T-helper 2 cell (primary cell): ENCODE results near the gene OR2V2.

Experiments
- DNase-seq, 5 experiments: peaks; one replicate each; pipeline versions ENCODE4 v3.0.0 to v3.0.0-alpha.2; 2012 to 2022

OR2V2 gene

DNA sequence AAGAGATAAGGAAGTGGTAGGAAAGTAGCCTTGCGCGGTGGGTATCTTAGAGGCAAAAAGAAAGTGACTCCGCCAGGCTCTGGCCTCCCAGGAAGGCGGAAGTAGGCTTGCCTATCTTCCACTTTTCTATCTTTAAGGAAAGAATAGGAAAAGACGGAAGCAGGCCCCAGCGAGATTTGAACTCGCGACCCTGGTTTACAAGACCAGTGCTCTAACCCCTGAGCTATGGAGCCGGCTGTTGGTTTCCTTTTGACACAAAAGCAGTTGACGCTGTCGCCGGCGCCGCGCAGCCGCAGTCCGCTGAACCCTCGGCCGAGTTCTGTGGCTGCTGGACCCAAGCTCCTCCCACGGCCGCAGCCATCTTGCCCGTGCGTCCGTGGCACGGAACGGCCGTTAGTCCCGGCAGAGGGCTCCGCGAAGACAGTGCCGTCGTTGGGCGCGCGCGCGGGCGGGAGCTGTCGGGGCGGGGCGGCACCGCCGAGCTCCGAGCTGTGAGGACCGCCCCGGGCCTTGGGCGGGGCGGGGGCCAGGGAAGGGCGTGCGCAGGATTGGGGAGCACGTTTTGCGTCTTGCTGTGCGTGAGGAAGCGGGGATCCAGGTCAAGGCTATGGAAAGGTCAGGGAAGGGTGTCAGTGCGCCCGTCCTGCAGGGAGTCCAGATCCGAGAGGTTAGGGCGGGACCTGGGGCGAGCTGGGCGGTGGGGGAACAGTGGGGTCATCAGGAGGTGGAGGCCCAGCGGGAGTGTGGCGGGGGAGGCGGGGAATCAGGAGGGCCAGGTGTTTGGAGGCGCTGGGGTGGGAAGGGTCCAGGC lies 44.3 kb downstream of the OR2V2 start:
- DNase-seq, result peak; percentile 91 to 96 (median 93)

DNA sequence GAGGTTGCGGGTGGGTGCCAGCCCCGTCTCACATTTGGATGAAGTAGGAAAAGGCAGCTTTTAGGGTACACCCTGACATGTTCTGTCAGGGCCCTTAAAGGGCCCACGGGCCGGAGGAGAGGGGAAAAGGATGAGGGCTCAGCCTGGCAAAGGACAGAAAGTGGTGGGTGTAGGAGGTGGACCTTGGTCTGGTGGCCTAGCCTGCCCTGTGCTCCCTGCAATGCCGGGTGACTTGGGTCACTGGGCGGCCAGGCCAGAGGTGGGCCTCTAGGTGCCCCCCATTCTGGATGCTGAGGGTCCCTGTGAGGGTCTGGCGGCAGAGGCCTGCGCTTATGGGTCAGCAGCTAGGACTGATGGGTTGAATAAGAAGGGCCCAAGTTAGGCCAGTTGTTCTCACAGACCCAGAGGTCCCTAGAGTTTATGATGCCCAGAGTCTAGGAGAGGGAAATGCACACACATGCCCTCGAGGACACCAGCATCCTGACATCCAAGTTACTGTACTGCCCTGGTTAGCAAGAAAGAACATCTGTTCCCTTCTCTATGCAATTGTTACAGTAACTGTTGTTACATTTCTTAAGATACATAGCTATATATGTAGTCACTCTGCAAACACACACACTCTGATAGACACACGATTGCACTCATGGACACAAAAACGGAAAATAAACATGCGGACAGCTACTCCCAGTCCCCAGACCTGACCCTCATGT lies 45.1 kb downstream of the OR2V2 start:
- no peak for DNase-seq

DNA sequence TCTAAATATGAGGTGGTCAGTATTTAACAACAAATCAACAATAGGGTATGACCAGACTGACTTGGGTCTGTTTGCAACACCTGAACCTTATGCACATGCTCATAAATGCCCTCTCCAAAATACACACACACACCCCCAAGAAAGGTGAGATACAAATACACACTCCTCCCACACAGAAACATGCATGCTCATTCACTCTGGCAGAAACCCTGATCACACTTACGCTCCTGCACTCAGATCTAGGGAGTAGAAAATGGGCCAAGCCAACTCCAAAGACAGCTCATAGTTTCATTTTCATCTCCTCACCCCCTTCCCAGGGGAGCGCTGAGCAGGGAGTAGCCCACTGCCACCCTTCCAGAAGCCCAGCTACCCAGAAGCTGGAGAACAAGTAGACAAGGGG lies 46.3 kb downstream of the OR2V2 start:
- no peak for DNase-seq

DNA sequence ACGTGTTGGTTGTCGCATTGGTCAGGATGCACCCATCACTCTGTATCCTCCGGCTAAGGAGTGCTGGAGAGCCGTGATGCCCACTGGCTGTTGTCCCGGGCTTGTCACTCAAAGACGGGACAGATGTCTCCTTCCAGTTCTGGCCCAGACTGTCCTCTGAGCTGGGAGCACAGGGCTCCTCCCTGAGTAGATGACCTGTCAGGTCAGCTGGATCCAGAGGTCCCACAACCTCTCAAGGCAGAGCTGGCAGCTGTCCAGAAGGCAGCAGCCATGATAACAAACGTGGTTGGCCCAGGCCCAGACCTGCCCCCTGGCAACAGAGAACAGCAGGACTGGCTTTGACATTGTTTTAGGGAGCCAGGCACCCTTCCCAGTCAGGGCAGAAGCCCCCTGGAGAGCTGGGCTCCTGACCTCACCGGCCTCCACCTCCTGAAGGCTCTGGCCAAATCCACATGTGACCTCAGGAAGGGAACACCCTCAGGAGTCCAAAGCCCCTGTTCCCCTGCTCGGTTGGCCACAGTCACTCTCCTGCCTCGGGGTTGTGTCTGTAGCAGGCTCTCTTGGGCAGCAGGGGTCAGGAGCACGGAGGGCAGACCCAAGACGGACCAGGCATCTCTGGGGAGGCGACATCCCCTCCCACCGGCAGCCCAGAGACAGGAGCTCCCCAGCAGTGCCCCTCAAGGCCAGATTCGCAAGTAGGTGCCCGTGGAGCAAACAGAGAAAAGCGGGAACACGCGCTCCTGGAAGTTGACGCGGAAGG lies 47.3 kb downstream of the OR2V2 start:
- no peak for DNase-seq

DNA sequence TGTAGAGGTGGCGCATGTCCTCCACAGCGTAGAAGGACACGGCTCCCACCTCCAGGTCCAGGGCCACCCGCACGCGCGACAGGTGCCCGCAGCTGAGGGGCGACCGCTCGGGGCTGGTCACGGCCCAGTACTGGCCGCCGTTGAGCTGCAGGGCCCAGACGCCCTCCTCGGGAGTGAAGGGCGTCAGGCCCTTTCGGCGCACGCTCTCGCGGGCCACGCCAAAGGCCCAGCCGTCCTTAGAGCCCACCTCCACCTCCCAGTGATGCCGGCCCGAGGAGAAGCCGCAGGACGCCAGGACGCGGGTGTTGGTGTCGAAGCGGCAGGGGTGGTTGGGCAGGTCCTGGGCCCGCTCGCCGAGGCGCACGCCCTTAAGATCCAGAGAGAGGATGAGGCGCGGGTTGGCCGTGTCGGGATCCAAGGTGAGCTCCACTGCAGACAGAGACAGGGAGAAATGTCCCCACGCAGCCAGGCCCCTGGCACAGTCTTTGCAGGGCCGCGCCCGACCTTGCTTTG lies 47.9 kb downstream of the OR2V2 start:
- no peak for DNase-seq

DNA sequence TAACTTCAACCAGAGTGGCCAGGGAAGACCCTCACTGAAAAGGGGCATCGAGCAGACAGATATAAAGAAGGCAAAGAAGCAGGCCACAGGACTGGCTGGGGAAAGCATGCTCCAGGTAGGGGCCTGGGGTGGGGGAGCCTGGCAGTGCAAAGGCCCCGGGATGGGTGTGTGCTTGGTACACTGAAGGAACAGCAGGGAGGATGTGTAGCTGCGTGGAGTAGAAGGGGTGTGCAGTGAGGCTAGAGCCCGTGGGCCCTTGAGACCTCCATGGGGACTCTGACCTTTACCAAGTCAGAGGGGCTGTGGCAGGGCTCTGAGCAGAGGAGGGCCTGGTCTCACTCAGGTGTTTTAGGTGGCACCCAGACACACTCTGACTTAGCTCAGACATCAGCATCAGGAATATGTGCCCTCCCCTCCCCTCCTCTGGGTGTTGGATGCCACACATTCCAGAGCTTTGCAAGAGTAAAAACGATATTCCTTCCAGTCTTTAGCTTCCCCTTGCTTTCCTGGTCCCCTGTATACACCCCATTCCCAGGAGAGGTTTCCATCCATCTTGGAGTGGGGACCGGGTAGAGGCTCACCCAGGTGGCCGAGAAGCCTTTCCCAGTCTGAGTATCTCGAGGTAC lies 50.1 kb downstream of the OR2V2 start:
- DNase-seq, result no peak

DNA sequence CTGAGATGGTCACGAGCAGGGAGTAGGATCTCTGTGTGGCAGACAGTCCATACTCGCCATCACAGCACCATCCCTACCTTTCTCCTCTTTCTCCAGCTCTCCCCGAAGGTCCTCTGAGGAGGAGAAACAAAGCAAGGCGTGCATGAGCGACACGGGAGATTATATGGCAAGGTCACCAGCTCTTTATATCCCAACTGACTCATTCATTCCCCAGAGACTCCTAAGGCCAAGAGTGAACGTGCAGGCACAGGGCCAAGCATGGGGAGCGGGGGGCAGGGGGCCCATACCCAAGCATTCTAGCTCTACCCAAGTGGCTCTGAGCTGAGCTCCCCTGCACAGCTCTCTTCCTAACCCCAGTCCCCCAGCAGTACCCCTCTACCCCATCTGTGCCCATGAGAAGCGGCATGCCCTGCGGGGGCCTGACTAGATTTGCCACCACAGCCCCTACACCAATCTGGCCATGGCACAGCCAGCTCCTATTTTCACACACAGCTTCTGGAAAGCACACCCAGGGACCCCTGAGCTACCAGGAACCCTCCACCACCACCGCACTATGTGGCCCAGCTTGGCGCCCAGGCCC lies 50.8 kb downstream of the OR2V2 start:
- no peak for DNase-seq

DNA sequence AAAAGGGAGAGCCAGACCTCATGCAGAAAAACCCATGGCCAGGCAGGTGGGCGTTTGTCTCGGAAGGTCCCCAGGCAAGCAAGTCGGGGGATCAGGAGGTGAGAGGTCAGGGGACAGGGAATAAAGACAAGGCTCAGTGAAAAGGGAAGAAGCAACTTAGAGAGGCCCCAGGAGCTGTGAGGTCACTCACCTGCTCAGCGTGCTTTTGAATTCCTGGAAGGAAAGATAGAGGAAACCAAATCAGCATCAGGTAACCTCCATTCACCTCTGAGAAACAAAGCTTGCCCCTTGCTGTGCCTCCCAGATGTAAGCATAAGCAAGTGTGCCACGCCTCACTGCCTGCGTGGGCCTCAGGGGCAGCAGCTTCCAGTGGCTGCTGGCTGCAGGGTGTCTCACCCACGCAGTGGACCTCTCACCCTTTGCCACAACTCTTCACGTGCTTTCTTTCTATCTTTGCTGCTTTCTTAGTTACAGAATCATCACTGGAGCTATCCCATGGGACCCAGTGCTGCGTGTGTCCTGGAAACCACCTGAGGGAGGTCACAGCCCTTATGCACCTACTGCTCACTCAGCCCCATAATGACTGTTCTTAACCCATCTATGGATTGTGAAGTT lies 51.6 kb downstream of the OR2V2 start:
- DNase-seq, result no peak

DNA sequence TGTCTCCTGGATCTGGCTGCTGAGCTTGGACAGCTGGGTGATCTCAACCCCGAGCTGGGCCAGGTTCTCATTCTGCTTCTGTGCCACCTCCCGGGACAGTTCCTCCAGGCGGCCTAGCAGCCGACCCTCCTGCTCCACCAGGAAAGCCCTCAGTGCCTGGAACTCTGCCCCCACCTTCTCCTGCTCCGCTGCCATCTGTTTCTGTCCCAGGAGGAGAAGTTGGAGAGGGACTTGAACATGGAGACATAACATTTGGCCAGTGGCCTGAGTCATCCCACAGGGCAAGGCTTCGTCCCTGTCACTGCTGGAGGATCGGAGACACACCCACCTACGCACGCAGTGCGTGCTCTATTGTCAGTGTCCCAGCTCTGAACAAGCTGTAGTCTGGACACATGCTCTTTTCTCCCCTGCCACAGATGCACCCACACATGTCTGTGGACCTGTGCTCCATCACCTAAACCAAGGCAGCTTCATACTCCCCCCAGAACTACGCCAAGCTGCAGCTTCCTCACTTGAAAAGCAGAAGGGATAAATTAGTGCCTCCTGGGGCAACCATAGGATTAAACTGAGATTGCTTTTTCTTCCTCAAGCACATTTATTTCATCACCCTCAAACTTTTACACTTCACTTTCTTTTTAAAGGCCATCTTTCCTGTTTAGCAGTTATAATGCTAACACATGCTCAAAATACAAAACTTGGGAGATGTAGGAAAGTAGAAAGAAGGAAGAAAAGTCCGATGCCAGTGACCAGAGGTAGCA lies 52.7 kb downstream of the OR2V2 start:
- DNase-seq, result no peak

DNA sequence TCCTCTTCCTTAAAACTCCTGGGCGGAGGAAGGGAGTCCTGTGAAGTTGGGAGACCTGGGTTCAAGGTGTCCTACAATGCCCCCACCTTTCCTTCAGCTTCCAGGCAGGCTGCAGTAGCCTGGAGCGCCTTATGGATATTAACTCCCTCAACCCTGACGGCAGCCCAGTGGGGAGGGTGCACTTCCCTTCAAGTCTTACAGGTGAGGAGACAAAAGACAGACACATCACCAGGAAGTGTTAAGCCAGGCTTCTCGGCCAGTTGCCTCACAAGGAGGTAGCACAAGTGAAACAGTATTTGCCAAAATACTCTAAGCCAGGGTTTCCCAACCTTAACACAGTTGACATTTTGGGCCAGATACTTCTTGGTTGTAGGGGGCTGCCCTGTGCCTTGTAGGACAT lies 53.4 kb downstream of the OR2V2 start:
- DNase-seq, result no peak

DNA sequence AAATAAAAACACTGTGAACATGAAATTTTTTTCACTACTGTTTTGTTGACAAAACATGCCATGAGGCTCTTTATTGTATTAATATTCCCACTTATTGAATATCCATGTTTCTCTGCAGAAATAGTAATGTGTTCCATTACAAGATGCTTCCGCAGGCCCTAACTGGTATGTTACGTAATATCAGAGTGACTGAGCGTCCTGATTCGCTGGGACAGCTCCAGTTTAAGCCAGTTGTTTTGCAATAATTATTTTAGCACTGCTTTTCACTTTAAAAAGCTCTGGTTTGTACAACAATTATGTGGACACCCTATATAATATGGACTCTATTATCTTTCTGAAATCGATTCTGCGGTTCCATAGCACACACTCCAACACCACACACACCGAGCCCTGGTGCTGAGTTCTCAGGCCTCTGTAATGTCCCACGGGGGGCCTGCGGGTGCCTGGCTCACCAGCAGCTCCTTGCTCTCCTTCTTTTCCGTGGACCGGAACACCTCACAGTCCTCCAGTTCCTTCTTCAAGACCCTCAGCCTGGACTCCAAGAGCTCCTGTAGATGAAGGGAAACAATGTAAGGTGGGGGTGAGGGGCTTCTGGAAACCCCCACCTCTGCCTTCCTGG lies 55.8 kb downstream of the OR2V2 start:
- DNase-seq, result no peak

DNA sequence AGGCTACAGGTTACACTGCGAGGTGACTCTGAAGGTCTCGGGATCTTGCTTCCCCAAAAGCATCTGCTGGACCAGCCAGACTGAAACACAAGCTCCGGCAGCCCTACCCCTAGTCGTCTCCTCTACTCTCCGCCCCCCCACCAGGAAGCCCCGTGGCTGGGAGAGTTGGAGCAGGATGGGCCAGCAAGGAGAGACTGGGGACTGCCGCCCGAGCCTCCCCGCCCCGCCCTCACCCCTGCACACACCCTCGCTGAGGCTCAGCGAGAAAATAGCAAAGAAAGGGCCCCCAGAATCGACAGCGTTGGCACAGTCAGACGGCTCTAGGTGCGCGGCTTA lies 56.4 kb downstream of the OR2V2 start:
- no peak for DNase-seq

DNA sequence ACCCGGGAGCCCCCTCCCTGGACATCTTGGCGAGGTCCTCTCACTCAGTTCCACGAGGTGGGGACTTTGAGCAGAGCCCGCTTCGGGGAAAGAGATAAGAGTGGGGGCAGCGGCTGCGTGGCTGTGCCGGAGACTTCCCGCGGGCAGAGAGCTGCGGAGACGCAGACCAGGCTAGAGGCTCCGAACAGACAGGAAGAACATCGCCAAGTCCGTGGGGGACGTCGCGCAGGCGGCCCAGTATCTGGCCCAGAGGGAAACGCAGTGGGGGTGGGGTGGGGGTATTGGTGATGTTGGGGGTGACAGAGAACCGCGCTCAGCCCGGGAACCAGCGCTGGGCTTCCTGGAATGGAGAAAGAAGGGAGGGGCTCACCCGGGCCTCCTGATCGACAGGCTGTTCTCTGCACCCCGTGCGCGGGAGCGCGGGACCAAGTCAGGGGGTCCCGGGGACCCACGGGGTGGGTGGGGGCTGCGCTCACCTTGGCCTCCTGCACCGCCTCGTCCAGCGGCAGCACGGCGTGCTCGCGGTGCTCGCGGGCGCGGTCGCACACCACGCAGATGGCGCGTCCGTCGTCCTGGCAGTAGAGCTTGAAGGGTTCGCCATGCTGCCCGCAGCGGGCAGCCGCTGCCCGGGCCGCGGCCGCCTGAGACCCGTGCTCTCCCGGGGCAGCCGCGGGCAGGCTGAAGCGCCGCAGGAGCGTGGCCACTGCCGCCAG lies 56.9 kb downstream of the OR2V2 start:
- no peak for DNase-seq

DNA sequence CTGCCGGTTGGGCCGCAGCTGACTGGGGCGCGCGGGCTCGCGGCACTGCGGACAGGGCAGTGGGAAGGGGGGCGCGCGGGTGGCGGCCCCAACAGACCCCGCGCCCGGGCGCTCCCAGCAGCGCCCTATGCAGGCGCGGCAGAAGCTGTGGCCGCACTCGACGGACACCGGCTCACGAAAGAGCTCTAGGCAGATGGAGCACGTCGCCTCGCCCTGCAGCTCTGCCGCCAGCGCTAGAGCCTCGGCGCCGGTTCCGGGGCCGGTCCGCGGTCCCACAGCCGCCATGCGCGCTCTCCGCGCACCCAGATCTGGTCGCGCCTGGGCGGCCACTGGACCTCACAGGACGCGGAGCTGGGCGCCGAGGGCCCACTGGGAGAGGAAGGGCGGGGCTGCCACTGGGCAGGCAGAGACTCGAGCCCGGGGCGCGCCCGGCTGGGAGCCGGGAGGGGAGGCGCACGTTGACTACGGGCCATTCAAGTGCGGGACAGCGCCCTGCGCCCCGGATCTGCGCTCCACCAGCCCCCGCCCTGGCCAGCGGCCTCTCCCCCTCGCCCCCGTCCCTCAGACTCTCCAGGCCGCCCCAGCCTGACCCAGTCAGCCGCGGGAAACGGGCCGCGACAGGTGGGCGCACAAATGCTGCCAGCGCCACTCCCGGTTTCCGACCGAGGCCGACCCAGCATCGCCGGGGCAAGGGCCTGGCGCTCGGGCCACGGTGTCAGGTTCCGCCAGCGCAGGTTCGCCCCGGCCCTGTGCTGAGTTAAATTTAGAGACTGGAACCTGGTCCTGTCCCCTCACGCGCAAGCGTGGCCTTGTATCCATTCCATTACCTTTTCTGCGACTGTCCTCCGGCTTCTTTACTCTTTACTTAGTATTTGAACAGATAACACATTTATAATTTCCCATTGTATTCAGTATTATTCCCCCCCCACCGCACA lies 57.7 kb downstream of the OR2V2 start, which contains the start of gene TRIM7:
Gene TRIM7 (minus strand): TSS at position 371 of the 935 bp plus-strand sequence. CDS start 86 bp downstream, at position 285.
- peak in 1 of 5 experiments; percentile 41 for DNase-seq

DNA sequence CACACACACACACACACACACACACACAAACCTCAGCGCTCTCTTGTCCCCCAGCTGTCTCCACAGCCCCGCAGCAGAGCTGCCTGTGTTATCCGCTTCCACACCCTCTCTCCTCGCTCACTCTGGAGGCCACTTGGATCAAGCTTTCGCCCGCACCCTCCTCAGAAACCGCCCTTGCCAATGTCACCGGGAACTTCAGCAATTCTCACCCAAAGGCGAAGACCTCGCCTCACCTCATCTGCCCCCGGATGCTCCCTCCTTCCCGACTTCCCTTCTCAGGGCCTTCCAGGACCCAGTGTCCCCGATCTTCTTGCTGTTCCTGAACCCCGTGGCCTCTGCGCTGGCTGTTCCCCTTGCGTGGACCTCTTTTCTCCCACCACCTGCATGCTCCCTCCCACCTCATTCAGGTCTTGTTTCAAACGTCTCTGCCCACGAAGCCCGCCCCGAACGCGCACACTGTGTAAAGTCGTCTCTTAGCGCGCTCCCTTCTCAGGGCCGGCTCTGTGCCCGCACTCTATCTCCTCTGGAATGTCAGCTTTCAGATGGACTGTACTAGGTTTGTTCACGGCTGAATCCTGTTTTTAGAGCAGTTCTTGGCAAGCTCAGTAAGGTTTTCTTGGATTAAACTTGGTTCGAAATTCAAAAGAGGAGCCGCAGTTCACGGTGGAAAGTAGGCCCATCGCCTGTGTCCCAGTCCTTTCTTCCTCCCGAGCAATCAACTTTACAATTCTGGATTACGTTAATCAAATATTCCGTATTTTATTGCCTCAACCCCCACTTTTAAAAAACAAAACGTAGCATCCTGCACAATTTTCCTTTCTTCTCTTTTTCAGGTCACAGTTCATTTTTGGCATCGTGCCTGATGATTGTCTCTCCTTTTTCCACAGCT lies 58.6 kb downstream of the OR2V2 start:
- peak in 1 of 5 experiments; percentile 31 for DNase-seq

DNA sequence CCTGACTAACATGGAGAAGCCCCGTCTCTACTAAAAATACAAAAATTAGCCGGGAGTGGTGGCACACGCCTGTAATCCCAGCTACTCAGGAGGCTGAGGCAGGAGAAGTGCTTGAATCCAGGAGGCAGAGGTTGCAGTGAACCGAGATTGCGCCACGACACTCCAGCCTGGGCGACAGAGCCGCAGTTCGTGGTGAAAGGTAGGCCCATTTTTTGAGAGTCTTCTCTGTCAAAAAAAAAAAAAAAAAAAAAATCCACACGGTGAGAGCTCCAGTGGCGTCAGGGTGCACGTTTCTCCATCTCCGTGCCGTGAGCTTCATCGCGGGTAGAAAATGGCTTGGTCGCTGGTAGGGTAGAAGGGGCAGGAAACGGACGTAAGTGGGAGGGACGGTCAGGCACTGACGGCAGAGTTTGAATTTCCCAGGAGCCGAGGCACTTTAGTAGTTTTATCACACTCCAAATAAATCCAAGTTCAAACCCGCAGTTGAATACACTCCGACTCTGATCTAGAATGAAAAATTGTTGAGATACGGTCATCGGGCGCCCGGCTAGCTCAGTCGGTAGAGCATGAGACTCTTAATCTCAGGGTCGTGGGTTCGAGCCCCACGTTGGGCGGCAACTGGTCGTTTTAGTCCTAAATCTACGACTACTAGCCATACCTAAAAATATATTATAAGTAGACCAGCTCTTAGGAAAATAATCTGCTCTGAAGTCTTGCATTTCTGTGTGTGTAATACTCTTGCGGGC lies 60.0 kb downstream of the OR2V2 start:
- peak in 4 of 5 experiments; percentile 57 to 80 (median 76) for DNase-seq

DNA sequence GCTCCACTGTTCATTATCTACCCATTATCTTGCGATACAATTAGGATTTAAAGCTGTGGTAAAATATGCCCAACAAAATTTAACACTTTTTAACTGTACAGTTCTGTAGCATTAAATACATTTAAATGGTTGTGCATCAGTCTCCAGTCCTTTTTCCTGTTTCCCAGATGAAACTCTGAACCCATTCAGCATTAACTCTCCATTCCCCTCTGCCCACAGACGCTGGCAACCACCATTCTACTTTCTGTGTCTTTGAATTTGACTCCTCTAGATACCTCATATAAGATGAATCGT lies 60.5 kb downstream of the OR2V2 start:
- DNase-seq, result no peak
